ENCODE data around the gene SMAD2.
"Not testable (repeated sequence)": the region's sequence is repeated elsewhere in the genome, so short reads cannot be mapped to it uniquely, and the experiment has no call there.

The SMAD2 gene

DNA sequence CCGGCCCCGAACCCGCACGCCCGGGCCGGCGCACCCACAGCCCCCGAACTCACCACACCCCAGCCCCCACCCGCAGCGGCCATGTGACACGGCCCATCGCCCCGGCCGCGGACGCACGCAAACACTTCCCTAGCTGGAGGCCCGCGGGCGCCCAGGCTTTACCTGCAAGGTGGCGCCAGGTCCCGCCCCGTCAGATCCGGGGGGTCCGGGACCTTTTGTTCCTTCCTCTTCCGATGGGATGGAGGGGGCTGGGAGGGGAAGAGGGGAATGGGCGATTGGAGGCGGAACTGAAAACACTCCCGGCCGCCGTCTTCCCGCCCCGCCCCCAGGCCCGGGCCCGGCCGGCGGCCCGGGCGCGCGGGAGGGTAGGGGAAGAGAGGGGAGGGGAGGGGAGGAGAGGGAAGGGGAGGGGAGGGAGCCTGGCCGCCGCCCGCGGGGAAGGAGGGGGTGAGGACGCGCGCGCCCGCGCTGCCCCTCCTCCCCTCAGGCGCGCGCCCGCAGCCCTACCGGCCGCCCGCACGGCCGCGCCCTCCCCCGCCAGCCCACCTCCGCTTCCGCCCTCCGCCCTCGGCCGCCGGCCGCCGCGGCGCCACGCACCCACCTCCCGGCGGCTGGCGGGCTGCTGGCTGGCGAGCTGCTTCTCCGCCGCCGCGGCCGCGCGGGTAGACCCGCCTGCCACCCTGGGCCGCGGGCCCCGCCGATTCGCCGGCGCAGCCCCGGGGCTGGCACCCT, at the start of gene SMAD2:
Gene SMAD2, minus strand, starts transcription at position 461 of the 732 bp plus-strand sequence. CDS start 33,903 bp downstream, outside the sequence.
- DNase-seq = peak; percentile 82

DNA sequence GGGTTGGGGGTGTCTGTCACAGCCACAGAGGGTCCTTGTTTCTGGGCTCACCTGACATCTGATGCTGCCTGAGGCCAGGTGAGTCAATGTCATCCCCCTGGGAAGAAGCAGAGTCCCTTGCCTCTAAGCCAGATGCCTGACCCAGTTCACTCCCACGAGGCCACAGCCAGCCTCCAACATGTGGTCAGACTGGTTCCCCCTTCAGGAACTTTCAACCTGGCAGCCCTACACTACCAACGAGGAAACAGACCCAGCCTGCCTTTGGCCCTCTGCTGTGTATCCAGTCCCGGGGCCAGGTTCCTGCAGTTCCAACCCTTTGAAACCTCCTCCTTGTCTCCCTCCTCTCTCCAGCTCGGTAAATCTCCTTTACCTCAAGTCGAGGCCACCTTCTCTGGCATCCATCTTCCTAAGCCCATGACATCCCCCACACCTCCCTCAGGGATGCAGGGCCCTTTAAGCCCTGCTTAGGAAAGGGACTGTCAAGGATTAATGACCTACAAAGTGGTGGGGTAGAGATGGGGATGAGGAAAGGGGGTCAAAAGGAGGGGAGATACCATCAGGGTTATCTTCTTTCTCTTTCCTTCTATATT, 49.2 kb upstream of the SMAD2 start:
- no peak for DNase-seq

GRCh38 chr18:47978603-47979002, 48.1 kb upstream of the SMAD2 start:
- no peak for DNase-seq

- DNase-seq = no peak
Observed at GRCh38 chr18:47978141-47978540, 47.7 kb upstream of the SMAD2 start.

DNA sequence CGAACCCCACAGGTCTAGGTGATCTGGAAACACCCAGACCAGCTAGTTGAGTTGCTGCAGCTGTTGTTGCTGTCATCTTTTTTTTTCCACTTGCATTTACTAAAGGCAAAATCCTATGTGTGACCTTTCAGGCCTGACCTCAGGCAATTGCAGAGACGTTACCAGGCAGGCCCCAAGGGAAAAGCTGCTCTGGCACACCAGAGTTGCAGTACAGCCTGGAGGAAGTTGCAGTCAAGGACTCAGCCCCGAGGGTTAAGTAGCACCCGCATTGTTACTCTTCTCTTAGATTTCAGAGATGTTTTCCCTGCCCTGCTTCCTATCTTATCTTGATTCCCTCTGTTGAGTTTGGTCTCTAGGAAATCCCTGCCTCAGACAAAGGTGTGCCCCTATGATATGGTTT, 45.2 kb upstream of the SMAD2 start:
- DNase-seq = no peak

DNA sequence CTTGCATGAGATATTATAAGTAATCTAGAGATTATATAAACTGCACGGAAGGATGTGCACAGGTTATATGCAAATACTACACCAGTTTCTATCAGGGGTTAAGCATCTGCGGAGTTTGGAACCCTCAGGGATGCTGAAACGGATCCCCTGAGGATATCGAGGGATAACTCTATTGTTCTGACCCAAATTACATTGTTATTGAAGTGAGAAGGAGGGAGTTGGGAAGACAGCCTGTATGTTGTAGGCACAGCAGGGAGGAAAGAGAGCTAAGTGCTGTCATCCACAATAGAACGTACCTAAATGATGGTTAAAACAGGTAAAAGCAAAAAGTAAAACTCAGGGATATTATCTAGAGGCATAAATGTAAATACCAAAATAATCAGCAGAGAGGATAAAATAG, 44.6 kb upstream of the SMAD2 start:
- DNase-seq = no peak

DNA sequence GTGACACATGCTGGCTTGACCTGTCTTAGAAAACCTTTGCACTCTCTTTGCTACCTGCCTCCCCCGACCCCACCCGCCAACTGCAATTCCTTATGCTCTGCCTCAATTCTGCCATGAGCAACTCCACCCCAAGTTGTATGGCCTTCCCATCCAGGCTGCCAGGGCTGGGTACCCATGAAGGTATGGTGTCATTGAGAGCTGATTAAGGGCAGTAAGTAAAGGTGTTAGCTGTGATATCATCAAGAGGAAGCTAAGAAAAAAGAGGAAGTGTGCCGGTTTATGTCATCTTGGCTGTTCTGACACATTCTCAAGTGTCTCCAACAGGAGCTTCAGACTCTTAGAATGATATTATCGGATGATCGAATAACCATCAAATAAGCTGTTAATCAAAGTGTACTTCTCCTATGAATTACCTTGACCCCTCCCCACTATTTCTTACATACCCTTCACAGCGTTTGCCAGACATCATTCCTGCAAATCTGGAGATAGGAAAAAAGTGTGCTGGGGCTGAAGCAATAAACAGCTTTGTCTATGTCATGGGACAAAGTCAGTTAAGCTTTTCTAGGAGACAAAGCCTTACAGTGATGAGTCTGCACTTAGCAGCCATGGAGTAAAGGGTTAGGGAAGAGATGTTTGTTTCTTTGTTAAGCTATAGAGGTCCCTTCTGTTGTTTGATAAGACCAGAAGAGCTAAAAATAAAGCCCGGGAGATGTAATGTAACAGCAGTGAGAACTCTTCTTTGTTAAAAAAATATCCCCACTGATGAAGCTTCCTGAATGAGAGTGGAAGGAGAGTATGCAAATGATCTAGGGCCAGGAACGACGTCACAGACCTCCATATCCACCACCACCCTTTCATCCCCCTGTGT, 40.4 kb upstream of the SMAD2 start:
- no peak for DNase-seq

DNA sequence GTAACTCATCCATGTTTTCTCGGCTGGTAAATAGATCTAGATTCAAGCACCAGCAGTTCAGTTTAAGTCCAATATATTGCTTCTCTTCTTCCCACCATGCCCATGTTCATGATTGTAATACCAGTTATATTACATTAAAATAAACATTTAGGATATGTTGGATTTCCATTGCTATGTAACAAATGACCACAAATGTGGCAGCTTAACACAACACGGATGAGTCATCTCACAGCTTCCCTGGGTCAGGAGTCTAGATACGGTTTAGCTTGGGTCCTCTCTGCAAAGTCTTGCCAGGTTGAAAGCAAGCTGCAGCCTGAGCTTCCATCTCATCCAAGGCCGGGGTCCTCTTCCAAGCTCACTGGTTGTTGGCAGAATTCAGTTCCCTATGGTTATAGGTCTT, 39.4 kb upstream of the SMAD2 start:
- DNase-seq = no peak

GRCh38 chr18:47968721-47969120, 38.3 kb upstream of the SMAD2 start:
- no peak for DNase-seq

DNA sequence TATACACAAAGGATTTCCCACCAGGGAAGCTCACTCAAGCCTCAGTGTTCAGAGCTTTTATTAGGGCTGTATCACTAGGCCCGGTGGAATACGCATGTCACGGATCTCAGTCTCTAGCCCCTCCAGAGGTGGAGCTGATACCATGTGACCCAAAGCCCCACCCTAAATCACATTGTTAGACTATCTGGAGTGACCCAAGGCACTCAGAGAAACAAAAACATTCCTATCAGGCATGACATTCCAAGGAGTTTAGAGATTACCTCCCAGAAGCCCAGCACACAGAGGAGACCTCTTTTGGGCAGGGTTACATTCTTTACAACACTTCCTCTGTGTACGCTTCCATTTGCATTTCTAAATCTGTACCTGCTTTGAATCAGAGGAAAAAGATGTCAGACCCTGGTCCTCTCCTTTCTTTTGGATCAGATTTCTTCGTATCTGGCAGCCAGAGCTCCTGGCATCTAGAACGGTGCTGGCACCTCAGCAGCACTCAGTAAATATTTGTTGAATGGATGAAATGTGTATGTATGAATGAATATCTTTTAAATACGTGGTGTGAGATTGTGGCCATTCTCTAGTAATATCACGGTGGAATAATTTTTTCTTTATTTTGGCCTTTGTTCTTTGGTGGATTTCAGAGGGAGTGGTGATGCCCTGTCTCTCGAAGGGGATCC, 37.7 kb upstream of the SMAD2 start:
- no peak for DNase-seq

- peak in 1 of 2 experiments; percentile 4 for DNase-seq
Observed at GRCh38 chr18:47964053-47964452, 33.6 kb upstream of the SMAD2 start.

GRCh38 chr18:47961003-47961402, 30.5 kb upstream of the SMAD2 start:
- not testable (repeated sequence) for DNase-seq

GRCh38 chr18:47953471-47953931, 23.0 kb upstream of the SMAD2 start:
- peak; percentile 13 to 39 for DNase-seq

- DNase-seq = no peak
Observed at GRCh38 chr18:47950511-47950910, 20.1 kb upstream of the SMAD2 start.

- DNase-seq = no peak
Observed at GRCh38 chr18:47949202-47949601, 18.7 kb upstream of the SMAD2 start.

GRCh38 chr18:47946889-47947288, 16.4 kb upstream of the SMAD2 start:
- no peak for DNase-seq

GRCh38 chr18:47944972-47945852, 14.8 kb upstream of the SMAD2 start:
- DNase-seq = no peak

DNA sequence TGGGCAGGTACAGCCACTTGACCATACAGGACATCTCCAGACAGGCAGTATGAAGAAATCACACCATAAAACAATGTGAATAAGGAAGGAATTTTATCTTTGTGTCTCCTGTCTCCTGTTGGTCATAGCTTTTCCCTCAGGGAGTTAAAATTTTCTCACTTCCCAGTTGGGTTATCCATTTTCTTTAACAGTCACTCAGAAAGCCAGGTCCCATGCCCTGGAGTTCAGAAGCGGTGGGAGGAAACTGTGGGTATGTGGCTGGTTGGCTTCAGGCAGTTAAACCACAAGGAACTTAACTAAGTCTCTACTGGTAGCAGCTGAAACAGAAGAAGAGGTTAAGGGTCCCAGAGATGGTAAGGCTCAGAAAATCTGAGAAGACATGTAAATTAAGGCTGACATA, 6.5 kb upstream of the SMAD2 start:
- no peak for DNase-seq

GRCh38 chr18:47935321-47936055, 5.0 kb upstream of the SMAD2 start:
- DNase-seq = no peak

DNA sequence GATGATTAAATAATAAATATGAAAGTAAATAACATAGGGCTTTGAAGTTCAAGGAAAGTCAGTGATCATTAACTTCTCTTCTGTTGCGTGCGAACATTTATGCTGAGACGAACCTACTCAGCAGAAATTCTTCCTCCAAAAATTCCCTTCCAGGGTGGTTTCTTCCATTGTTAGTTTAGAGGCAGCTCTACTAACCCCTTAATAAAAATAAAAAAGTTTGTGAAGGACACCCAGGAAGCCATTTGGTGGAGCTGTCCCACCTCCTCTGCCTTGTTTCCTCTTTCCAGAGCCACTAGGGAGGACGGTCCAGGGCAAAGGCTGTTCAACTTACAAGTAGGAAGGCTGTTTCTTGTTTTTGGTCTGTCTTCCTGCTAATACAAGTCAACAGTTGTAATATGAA, 2.1 kb upstream of the SMAD2 start:
- peak in 1 of 2 experiments; percentile 5 for DNase-seq

DNA sequence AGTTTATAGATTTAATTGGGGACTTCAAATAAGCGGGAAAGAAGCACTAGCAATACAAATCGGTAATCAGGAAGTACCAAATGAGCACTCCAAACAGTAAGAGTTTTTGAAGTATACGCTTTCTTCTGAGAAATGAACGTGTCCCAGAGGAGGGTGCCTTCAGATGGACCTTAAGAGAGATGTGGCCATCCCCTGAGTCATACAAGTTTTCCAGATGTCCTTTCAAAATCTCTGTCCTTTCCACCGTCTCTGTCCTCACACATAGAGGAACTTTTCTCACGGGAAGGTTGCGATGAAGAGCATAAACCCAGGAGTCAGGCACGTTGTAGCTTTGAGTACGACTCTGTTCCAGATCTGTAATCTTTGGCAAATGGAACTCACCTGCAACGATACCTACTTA, 1.7 kb upstream of the SMAD2 start:
- DNase-seq = no peak
